Fibroblast of skin of scalp (primary cell): ENCODE results near the gene MBD3L2. TPM values are rescaled to one million over a fixed set of nuclear protein-coding genes. Genes with fewer than 3 reads are reported as not detected.
"Not testable (repeated sequence)": the region's sequence is repeated elsewhere in the genome, so short reads cannot be mapped to it uniquely, and the experiment has no call there.

Source experiments
- DNase-seq: peaks from one replicate; pipeline ENCODE4 v3.0.0-alpha.2; 2013
- polyA plus RNA-seq, 2 experiments: library from polyadenylated mRNA; unstranded; fragments of 120-200 nt; gene quantifications; one replicate each; pipeline ENCODE4 v1.2.1, GENCODE V29; 2013; ENCODE audit not compliant: insufficient read length in 2 of 2

MBD3L2 gene
- 0.29 TPM for polyA plus RNA-seq (2013, experiment 1 of 2; ENCODE audit: insufficient read length)
- not detected for polyA plus RNA-seq (2013, experiment 2 of 2; ENCODE audit: insufficient read length)

- not testable (repeated sequence) for DNase-seq
These were observed at the start of gene MBD3L2 for GRCh38 chr19:7049021-7049420. TSS of gene MBD3L2 (plus strand) at chr19:7049321. CDS start at chr19:7049374, 53 bp downstream.

- no peak for DNase-seq
These were observed 49.2 kb upstream of the MBD3L2 start for GRCh38 chr19:6999933-7000332.

DNA sequence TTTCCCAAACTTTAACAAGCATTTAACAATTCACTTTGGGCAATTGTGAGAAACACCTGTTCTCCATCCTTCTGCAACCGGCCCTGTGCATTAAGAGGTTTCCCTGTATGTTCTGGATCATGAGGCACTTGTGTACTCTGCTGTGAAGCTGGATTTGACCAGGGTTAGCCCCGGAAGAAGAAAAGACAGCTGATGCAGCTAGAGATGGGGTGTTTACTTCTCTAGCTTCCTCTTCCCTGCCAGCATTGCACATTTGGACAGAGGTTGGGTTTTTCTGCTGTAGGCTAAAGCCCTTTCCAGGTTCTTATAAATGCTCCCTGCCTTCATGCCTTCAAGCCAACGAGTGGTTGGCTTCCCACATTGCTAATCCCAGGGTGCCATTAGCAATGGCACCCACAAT lies 48.8 kb upstream of the MBD3L2 start:
- no peak for DNase-seq

GRCh38 chr19:7000816-7001215 lies 48.3 kb upstream of the MBD3L2 start:
- no peak for DNase-seq

DNA sequence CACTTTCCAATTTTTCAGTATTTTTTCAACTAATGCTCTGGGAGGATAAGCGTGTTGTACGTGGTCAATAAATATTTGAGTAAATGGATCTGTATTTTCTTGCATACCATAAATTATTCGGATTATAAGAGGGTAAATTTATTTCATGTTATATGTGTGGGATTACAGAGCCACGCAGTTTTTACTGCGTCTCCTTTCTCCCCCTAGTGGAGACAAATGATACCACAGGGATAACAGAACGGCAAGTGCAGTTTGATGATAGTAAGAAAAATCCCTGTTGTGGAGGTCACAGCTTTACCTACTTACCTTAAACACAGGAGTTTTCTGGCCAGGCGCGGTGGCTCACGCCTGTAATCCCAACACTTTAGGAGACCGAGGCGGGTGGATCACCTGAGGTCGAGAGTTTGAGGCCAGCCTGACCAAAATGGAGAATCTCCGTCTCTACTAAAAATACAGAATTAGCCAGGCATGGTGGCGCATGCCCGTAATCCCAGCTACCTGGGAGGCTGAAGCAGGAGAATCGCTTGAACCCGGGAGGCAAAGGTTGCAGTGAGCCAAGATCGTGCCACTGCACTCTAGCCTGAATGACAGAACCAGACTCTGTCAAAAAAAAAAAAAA lies 44.7 kb upstream of the MBD3L2 start:
- peak; percentile 2 for DNase-seq

- no peak for DNase-seq
These were observed 42.9 kb upstream of the MBD3L2 start for GRCh38 chr19:7006135-7006704.

DNA sequence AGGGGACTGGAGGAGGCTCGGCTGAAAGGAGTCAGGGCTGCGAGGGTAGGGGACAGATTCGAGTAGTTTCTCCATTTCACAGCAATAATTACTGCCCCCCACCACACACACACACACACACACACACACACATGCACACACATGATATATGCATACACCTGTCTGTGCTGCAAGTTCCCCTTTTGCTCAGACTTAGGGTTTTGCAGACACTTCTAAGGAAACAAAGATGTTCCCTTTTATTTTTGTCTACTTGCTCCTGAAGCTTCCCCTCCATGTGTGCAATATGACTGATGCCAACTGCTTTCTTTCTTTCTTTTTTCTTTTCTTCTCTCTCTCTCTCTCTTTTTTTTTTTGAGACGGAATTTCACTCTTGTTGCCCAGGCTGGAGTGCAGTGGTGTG lies 41.3 kb upstream of the MBD3L2 start:
- DNase-seq, result no peak

- DNase-seq, result no peak
These were observed 38.2 kb upstream of the MBD3L2 start for GRCh38 chr19:7010722-7011593.

DNA sequence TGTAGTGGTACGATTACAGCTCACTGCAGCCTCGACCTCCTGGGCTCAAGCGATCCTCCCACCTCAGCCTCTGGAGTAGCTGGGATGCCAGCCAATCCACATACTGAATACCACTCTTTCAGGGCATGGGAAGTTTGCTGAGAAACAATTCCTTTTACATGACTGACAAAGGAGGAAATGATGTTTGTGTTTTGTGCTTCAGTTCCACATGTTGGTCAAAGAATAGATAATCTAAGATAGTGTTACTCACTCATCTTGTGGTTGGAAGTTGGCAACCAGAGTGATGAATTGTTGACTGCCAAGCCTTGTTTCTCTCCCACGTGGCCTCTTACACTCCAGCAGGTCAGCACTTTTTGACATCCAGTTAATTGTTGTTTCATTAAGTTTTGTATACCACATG lies 35.4 kb upstream of the MBD3L2 start:
- no peak for DNase-seq

- DNase-seq, result no peak
These were observed 30.3 kb upstream of the MBD3L2 start for GRCh38 chr19:7018828-7019227.

DNA sequence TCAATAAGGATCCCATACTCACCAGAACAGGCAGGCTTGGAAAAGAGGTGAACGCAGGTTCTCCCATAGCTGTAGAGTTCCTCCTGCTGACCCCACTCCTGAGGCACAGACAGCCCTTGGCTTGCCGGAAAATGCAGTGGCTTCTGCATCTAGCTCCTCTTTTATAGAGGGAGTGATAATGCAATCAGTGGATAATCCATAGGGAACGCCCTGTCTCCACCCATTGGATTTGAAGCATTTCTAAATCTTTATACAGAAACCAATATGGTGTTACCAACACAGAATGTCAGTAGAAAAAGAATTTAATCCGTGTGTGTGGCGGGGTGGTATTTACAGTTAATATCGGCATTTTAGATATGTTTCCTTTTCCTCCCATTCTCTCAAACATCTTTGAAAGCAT lies 27.8 kb upstream of the MBD3L2 start, which contains the start of gene MBD3L2B:
Gene MBD3L2B (minus strand): TSS at position 101 of the 400 bp plus-strand sequence. CDS start 34 bp downstream, at position 67.
- not testable (repeated sequence) for DNase-seq

DNA sequence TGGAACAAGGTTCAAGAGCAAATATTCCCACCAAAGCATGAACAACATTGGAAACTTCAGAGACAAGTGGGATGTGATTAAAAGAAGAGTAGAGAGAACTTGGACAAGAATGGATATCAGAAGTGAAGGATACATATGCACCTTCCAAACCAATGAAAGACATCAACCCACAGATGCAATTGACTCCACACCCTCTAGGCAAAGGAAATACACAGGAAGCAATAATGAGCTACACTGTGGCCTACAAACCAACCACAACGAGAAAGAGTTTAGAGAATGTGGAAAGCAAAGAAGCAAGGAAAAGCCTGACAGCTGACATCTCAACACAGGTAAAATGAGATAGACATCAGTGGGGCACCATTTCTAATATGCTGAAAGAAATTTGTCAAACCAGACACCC lies 20.3 kb upstream of the MBD3L2 start:
- not testable (repeated sequence) for DNase-seq

GRCh38 chr19:7030278-7030677 lies 18.8 kb upstream of the MBD3L2 start, which contains the start of gene MBD3L5:
TSS of gene MBD3L5 (plus strand) at chr19:7030578. CDS start at chr19:7030612, 34 bp downstream.
- not testable (repeated sequence) for DNase-seq

GRCh38 chr19:7040079-7040478 lies 9.0 kb upstream of the MBD3L2 start, which contains the start of gene MBD3L4:
TSS of gene MBD3L4 (minus strand) at chr19:7040179. CDS start at chr19:7040144, 35 bp downstream.
- DNase-seq, result not testable (repeated sequence)

DNA sequence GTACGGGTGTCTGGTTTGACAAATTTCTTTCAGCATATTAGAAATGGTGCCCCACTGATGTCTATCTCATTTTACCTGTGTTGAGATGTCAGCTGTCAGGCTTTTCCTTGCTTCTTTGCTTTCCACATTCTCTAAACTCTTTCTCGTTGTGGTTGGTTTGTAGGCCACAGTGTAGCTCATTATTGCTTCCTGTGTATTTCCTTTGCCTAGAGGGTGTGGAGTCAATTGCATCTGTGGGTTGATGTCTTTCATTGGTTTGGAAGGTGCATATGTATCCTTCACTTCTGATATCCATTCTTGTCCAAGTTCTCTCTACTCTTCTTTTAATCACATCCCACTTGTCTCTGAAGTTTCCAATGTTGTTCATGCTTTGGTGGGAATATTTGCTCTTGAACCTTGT lies 7.6 kb upstream of the MBD3L2 start:
- not testable (repeated sequence) for DNase-seq

DNA sequence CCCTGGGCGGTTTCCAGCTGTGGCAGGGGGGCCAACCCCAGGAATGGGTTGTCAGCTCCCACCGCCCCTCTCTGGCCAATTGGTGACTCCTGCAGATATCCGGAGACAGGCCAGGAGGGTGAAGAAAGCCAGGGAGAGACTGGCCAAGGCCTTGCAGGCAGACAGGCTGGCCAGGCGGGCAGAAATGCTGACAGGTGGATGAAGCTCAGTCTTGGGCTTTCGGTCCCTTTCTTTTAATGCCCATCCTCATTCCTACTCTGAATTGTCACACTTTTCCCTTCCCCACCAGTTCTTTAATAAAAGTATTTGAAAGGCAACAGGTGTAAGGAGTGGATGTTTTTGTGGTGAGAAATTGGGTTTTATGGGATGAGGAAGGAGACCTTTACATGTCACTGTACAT lies 2.3 kb downstream of the MBD3L2 start:
- not testable (repeated sequence) for DNase-seq

- DNase-seq, result not testable (repeated sequence)
These were observed 3.8 kb downstream of the MBD3L2 start for GRCh38 chr19:7052896-7053295.

DNA sequence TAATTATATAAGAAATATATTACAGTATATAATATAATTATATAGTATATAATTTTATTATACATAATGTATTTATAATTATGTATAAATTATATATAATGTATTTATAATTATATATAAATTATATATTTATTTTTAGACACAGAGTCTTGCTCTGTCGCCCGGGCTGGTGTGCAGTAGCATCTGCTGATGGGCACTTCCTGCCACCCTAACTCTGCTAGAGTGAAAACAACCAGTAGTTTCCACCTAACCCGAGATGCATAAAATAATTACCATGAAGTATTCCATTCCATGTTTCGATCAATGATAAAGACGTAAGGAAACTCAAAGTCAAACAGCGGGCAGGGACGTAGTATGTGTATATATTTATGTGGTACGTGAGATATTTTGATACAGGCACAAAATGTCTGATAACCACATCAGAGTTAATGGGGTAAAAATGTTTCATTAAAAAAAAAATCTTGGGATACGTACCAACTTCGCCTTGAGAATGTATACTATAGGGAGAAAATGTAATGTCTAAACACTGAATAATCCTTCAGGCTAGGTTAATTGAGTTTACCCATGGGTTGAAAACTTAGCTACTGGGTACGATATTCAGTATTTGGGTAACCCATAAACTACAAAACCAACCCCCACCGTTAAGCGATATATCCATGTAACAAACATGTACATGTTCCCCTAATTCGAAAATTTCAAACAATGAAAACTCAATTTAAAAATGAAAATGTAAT lies 5.7 kb downstream of the MBD3L2 start:
- not testable (repeated sequence) for DNase-seq

DNA sequence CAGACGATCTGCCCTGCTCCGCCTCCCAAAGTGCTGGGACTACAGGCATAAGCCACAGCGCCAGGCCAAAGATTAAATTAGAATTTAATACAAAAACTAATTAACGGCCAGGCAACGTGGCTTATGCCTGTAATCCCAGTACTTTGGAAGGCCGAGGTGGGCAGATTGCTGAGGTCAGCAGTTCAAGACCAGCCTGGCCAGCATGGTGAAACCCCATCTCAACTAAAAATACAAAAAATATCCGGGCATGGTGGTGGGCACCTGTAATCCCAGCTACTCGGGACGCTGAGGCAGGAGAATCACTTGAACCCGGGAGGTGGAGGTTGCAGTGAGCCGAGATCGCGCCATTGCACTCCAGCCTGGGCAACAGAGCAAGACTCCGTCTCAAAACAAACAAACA lies 6.6 kb downstream of the MBD3L2 start:
- DNase-seq, result not testable (repeated sequence)

GRCh38 chr19:7056371-7056770 lies 7.2 kb downstream of the MBD3L2 start:
- not testable (repeated sequence) for DNase-seq

DNA sequence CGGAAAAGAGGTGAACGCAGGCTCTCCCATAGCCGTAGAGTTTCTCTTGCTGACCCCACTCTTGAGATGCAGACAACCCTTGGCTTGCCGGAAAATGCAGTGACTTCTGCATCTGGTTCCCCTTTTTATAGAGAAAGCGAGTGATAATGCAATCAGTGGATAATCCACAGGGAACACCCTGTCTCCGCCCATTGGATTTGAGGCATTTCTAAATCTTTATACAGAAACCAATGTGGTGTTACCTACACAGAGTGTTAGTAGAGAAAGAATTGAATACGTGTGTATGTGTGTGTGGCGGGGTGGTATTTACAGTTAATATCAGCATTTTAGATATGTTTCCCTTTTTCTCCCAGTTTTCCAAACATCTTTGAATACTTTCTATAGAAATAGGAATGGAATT lies 9.5 kb downstream of the MBD3L2 start, which contains the start of gene MBD3L3:
Gene MBD3L3 (minus strand): TSS at position 101 of the 400 bp plus-strand sequence. CDS start 71 bp downstream, at position 30.
- DNase-seq, result not testable (repeated sequence)

DNA sequence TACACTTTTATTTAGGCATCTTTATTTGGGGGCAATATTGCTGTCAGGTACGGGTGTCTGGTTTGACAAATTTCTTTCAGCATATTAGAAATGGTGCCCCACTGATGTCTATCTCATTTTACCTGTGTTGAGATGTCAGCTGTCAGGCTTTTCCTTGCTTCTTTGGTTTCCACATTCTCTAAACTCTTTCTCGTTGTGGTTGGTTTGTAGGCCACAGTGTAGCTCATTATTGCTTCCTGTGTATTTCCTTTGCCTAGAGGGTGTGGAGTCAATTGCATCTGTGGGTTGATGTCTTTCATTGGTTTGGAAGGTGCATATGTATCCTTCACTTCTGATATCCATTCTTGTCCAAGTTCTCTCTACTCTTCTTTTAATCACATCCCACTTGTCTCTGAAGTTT lies 10.9 kb downstream of the MBD3L2 start:
- DNase-seq, result not testable (repeated sequence)
